Neural cell (in vitro differentiated cells): ENCODE data around the gene ALDH1A3. TPM values are rescaled to one million over a fixed set of nuclear protein-coding genes. Genes with fewer than 3 reads are reported as not detected.

Experiments
- H2AFZ ChIP-seq: fragments of 200-600, 300-800 bp; sonication (generic), shearing (Covaris generic); 2 replicates; pipeline ENCODE4 v1.6.0; 2014; ENCODE audit warnings: low read depth, mild to moderate bottlenecking, antibody characterized with exemption, low read length, moderate library complexity
- H3F3A ChIP-seq: fragments of 200-600 bp; shearing (Covaris generic); 2 replicates; pipeline ENCODE4 v1.6.1; 2016; ENCODE audit warnings: mild to moderate bottlenecking, moderate library complexity, mixed read lengths, antibody characterized with exemption, low read length; ENCODE audit not compliant: insufficient read depth, poor library complexity, severe bottlenecking
- H3K27ac ChIP-seq: fragments of 200-600, 300-800 bp; sonication (generic), shearing (Covaris generic); 2 replicates; pipeline ENCODE4 v1.5.1; 2014; ENCODE audit warnings: mild to moderate bottlenecking, low read length, moderate library complexity
- H3K27me3 ChIP-seq: fragments of 300-800, 200-600 bp; sonication (generic), shearing (Covaris generic); 2 replicates; pipeline ENCODE4 v1.6.0; 2014; ENCODE audit warnings: mild to moderate bottlenecking, low read depth, low read length, moderate library complexity; ENCODE audit not compliant: insufficient read depth
- H3K36me3 ChIP-seq: fragments of 300-800, 200-600 bp; sonication (generic), shearing (Covaris generic); 2 replicates; pipeline ENCODE4 v1.5.1; 2014; ENCODE audit warnings: mild to moderate bottlenecking, antibody characterized with exemption, low read length, moderate library complexity; ENCODE audit not compliant: insufficient read depth
- H3K4me2 ChIP-seq: fragments of 300-800, 200-600 bp; sonication (generic), shearing (Covaris generic); 2 replicates; pipeline ENCODE4 v1.6.0; 2014; ENCODE audit warnings: mild to moderate bottlenecking, low read length
- H3K4me3 ChIP-seq: fragments of 300-800, 200-600 bp; sonication (generic), shearing (Covaris generic); 2 replicates; pipeline ENCODE4 v1.5.1; 2014; ENCODE audit warnings: mild to moderate bottlenecking, low read length, moderate library complexity
- H3K79me2 ChIP-seq: fragments of 200-600 bp; shearing (Covaris generic); replicated peaks from 2 replicates; pipeline ENCODE4 v1.6.0; 2014; ENCODE audit warnings: mild to moderate bottlenecking, low read length, moderate library complexity; ENCODE audit not compliant: insufficient read depth
- H3K9ac ChIP-seq: fragments of 300-800, 200-600 bp; sonication (generic), shearing (Covaris generic); 2 replicates; pipeline ENCODE4 v1.6.1; 2016; ENCODE audit warnings: mild to moderate bottlenecking, low read length, mixed read lengths
- H3K9me2 ChIP-seq: fragments of 200-600 bp; shearing (Covaris generic); 2 replicates; pipeline ENCODE4 v1.6.1; 2016; ENCODE audit warnings: mild to moderate bottlenecking, low read length, mixed read lengths; ENCODE audit not compliant: insufficient read depth
- H3K9me3 ChIP-seq: fragments of 200-600, 300-800 bp; sonication (generic), shearing (Covaris generic); 2 replicates; pipeline ENCODE4 v1.6.1; 2016; ENCODE audit warnings: mild to moderate bottlenecking, mixed run types, low read length, moderate library complexity, mixed read lengths
- H4K20me1 ChIP-seq: fragments of 200-600 bp; shearing (Covaris generic); 2 replicates; pipeline ENCODE4 v1.6.1; 2016; ENCODE audit warnings: mild to moderate bottlenecking, mixed run types; ENCODE audit not compliant: insufficient read depth
- CTCF ChIP-seq: fragments of 450-650 bp; IDR thresholded peaks from 2 replicates; pipeline ENCODE4 v1.5.1; 2014; ENCODE audit warnings: antibody characterized with exemption, mild to moderate bottlenecking, moderate library complexity; ENCODE audit not compliant: poor library complexity, severe bottlenecking
- EP300 ChIP-seq: fragments of 450-650 bp; conservative IDR thresholded peaks from 2 replicates; pipeline ENCODE4 v1.6.1; 2014; ENCODE audit warnings: antibody characterized with exemption, mild to moderate bottlenecking, moderate library complexity; ENCODE audit not compliant: poor library complexity, severe bottlenecking
- EZH2 ChIP-seq: fragments of 200-600, 300-800 bp; shearing (Covaris generic), sonication (generic); IDR thresholded peaks from 2 replicates; pipeline ENCODE4 v1.6.1; 2014; ENCODE audit warnings: antibody characterized with exemption, low read length, borderline replicate concordance, mild to moderate bottlenecking; ENCODE audit not compliant: insufficient read depth, poor library complexity, severe bottlenecking
- MXI1 ChIP-seq: fragments of 450-650 bp; conservative IDR thresholded peaks from 2 replicates; pipeline ENCODE4 v1.6.1; 2014; ENCODE audit warnings: antibody characterized with exemption, mild to moderate bottlenecking; ENCODE audit not compliant: poor library complexity, severe bottlenecking
- POLR2AphosphoS5 ChIP-seq: IDR thresholded peaks from 2 replicates; pipeline ENCODE4 v1.6.1; 2012
- RAD21 ChIP-seq: fragments of 450-650 bp; conservative IDR thresholded peaks from 2 replicates; pipeline ENCODE4 v1.6.1; 2014; ENCODE audit warnings: antibody characterized with exemption, mild to moderate bottlenecking, moderate library complexity
- REST ChIP-seq: IDR thresholded peaks from 2 replicates; pipeline ENCODE4 v1.6.1; 2012; ENCODE audit warnings: borderline replicate concordance
- SMC3 ChIP-seq: fragments of 450-650 bp; conservative IDR thresholded peaks from 2 replicates; pipeline ENCODE4 v1.6.1; 2014; ENCODE audit warnings: antibody characterized with exemption, mild to moderate bottlenecking, moderate library complexity; ENCODE audit not compliant: poor library complexity
- TAF1 ChIP-seq: IDR thresholded peaks from 2 replicates; pipeline ENCODE4 v1.6.1; 2012; ENCODE audit warnings: low read depth
- polyA plus RNA-seq: library from polyadenylated mRNA; depleted of rRNA; stranded (reverse); fragments of >200 nt; gene quantifications from 2 replicates; pipeline ENCODE4 v1.2.3, GENCODE V29; 2014

Gene ALDH1A3
- polyA plus RNA-seq, 1 donor from 2014 or later: 0.06 TPM

- TF ChIP-seq MXI1 (no peak), RAD21 (no peak), REST (no peak), EZH2 (no peak), EP300 (no peak), CTCF (no peak), TAF1 (no peak), POLR2AphosphoS5 (no peak)
- Histone ChIP-seq H4K20me1 (no peaks in the 10 kb centered on the region), H3K9ac (no peak overlapping the region), H3F3A (no peaks in the 10 kb centered on the region), H3K79me2 (no peaks in the 10 kb centered on the region), H3K9me3 (no peaks in the 10 kb centered on the region), H3K27ac (no peak overlapping the region), H2AFZ (no peak overlapping the region), H3K4me2 (no peak overlapping the region), H3K27me3 (no peaks in the 10 kb centered on the region), H3K36me3 (no peaks in the 10 kb centered on the region), H3K9me2 (no peaks in the 10 kb centered on the region), H3K4me3 (no peak overlapping the region)
Observed at GRCh38 chr15:100903168-100903554, 23.5 kb downstream of the ALDH1A3 start.

- H3K4me2 ChIP-seq: no peak overlapping the region
- H3K4me3 ChIP-seq: no peak overlapping the region
- H3K9me3 ChIP-seq: no peaks in the 10 kb centered on the region
- no peak overlapping the region for H3K27ac ChIP-seq
- H3K9ac ChIP-seq: no peak overlapping the region
- no peaks in the 10 kb centered on the region for H3K9me2 ChIP-seq
- no peak overlapping the region for H2AFZ ChIP-seq
- no peaks in the 10 kb centered on the region for H3K27me3 ChIP-seq
- H3K36me3 ChIP-seq: no peaks in the 10 kb centered on the region
- no peaks in the 10 kb centered on the region for H3K79me2 ChIP-seq
- TF ChIP-seq TAF1 (no peak), MXI1 (no peak), REST (no peak), SMC3 (no peak), POLR2AphosphoS5 (no peak), EZH2 (no peak), CTCF (no peak), EP300 (no peak), RAD21 (no peak)
- H4K20me1 ChIP-seq: no peaks in the 10 kb centered on the region
- H3F3A ChIP-seq: no peaks in the 10 kb centered on the region
Observed at GRCh38 chr15:100905850-100906249, 26.2 kb downstream of the ALDH1A3 start.
